ENCODE data around the gene TGM2.
A peak's percentile ranks its signal among the peaks of the same experiment; 100 is the strongest.

TGM2 gene

DNA sequence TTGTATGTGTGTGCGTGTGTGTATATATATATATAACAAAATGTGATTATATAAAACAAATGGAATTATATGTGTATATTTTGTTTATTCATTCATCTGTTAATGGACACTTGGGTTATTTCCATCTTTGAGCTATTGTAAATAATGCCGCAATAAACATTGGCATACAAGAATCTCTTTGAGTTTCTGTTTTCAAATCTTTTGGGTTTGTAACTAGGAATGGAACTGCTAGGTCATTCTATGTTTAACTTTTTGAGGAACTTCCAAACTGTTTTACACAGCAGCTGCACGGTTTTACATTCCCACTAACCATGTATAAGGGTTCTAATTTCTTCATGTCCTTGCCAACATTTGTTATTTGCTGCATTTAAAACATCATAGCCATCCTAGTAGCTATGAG, 39.9 kb upstream of the TGM2 start:
- WGBS (ENCODE audit: extremely low coverage, insufficient coverage, low lambda C conversion rate): no CpG with 5 or more reads among the region's 3 CpGs
- no peaks in the 10 kb centered on the region for H3K79me2 ChIP-seq (ENCODE audit: control insufficient read depth, insufficient read depth, low read length)
- H2BK5ac ChIP-seq (ENCODE audit: low read length): no peak overlapping the region

DNA sequence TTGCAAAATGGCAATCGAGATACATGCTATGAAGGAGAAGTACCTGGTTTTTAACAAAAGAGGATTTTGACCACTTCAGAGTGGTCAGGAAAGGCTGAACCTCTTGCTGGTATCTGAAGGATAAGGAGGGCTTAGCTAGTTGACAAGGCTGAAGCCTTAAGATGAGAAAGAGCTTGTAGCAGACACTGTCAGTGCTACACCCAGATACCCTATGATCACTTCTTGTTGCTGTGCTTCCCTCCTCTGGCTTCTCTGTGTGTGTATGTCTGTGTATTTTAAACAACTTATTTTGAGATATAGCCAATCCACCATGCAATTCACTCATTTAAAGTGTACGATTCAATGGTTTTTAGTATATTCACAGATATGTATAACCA, 38.9 kb upstream of the TGM2 start:
- Histone ChIP-seq H2BK15ac (replicated peaks; ENCODE audit: low read depth) (no peak overlapping the region), H3K18ac (ENCODE audit: low read length) (no peak overlapping the region), H3K27me3 (ENCODE audit: insufficient read depth, low read length, poor library complexity) (no peaks in the 10 kb centered on the region), H3K36me3 (ENCODE audit: control insufficient read depth, insufficient read depth, low read length) (no peaks in the 10 kb centered on the region), H3K23ac (ENCODE audit: low read length) (no peak overlapping the region), H3K4ac (ENCODE audit: low read depth, low read length) (no peak overlapping the region), H4K5ac (ENCODE audit: low read length) (no peak overlapping the region), H3K27ac (ENCODE audit: low read depth, low read length) (no peak overlapping the region), H3K79me2 (ENCODE audit: control insufficient read depth, insufficient read depth, low read length) (no peaks in the 10 kb centered on the region), H3K4me3 (ENCODE audit: low read length) (no peak overlapping the region), H3K4me2 (ENCODE audit: low read length) (no peak overlapping the region), H3K79me1 (ENCODE audit: low read length) (no peaks in the 10 kb centered on the region), H3K56ac (ENCODE audit: low read length) (no peak overlapping the region), H3K9ac (ENCODE audit: low read length) (no peak overlapping the region), H4K8ac (ENCODE audit: low read depth, low read length) (no peak overlapping the region), H2BK5ac (ENCODE audit: low read length) (no peak overlapping the region), H2AK5ac (ENCODE audit: low read length) (no peak overlapping the region), H3K4me1 (ENCODE audit: control insufficient read depth, low read depth, low read length) (no peaks in the 10 kb centered on the region), H2BK120ac (ENCODE audit: low read depth, low read length) (no peak overlapping the region)
- no peak for DNase-seq
- WGBS (ENCODE audit: extremely low coverage, insufficient coverage, low lambda C conversion rate): no CpG with 5 or more reads among the region's 2 CpGs

More for the DNA sequence above, 39.9 kb upstream of the TGM2 start:
- Histone ChIP-seq H3K9ac (ENCODE audit: low read length) (no peak overlapping the region), H3K23ac (ENCODE audit: low read length) (no peak overlapping the region), H3K27ac (ENCODE audit: low read depth, low read length) (no peak overlapping the region), H3K4me1 (ENCODE audit: control insufficient read depth, low read depth, low read length) (no peaks in the 10 kb centered on the region), H3K18ac (ENCODE audit: low read length) (no peak overlapping the region), H3K4me2 (ENCODE audit: low read length) (no peak overlapping the region), H3K56ac (ENCODE audit: low read length) (no peak overlapping the region), H2BK15ac (replicated peaks; ENCODE audit: low read depth) (no peak overlapping the region), H3K4me3 (ENCODE audit: low read length) (no peak overlapping the region), H3K27me3 (ENCODE audit: insufficient read depth, low read length, poor library complexity) (no peaks in the 10 kb centered on the region), H3K4ac (ENCODE audit: low read depth, low read length) (no peak overlapping the region), H2AK5ac (ENCODE audit: low read length) (no peak overlapping the region), H4K5ac (ENCODE audit: low read length) (no peak overlapping the region), H3K79me1 (ENCODE audit: low read length) (no peaks in the 10 kb centered on the region), H3K36me3 (ENCODE audit: control insufficient read depth, insufficient read depth, low read length) (no peaks in the 10 kb centered on the region), H4K8ac (ENCODE audit: low read depth, low read length) (no peak overlapping the region), H2BK120ac (ENCODE audit: low read depth, low read length) (no peak overlapping the region)
- no peak for DNase-seq

DNA sequence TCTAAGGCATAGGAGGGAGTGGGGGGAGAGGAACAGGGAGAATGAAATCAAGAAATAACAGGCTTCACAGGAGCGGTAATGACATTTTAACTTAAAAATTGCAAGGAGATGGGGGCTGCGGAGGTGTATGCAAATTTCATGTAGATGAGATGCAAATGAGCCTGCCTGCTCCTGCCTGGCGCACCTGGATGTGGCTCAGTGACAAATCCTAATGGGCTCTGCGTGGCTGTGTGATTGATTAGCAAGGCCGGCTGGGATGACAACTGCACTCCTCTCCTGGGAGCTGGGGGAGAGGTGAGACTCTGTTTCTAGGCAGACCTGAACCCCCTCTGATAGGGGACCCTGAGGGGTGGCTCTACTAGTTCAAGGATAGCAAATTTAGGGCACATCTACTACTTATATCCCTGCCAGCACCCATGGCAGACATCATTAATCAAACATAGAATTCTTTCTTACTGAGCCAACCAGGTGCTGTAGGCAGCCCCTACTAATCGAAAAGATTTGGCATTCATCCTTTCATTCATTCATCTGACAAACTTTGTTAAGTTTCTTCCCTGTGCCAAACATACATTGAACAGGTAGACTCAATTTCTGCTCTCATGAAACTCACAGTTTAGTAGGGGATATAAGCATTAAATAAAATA, 38.4 kb upstream of the TGM2 start:
- H3K23ac ChIP-seq (ENCODE audit: low read length): no peak overlapping the region
- DNase-seq: no peak
- H3K27ac ChIP-seq (ENCODE audit: low read depth, low read length): no peak overlapping the region
- H2BK5ac ChIP-seq (ENCODE audit: low read length): no peak overlapping the region
- no peak overlapping the region for H3K4ac ChIP-seq (ENCODE audit: low read depth, low read length)
- H2BK120ac ChIP-seq (ENCODE audit: low read depth, low read length): no peak overlapping the region
- H3K56ac ChIP-seq (ENCODE audit: low read length): no peak overlapping the region
- no peak overlapping the region for H2BK15ac ChIP-seq (replicated peaks; ENCODE audit: low read depth)
- no peak overlapping the region for H2AK5ac ChIP-seq (ENCODE audit: low read length)
- H3K18ac ChIP-seq (ENCODE audit: low read length): no peak overlapping the region
- no peak overlapping the region for H3K4me3 ChIP-seq (ENCODE audit: low read length)
- no peaks in the 10 kb centered on the region for H3K79me1 ChIP-seq (ENCODE audit: low read length)
- no peaks in the 10 kb centered on the region for H3K27me3 ChIP-seq (ENCODE audit: insufficient read depth, low read length, poor library complexity)
- no peaks in the 10 kb centered on the region for H3K79me2 ChIP-seq (ENCODE audit: control insufficient read depth, insufficient read depth, low read length)
- H4K5ac ChIP-seq (ENCODE audit: low read length): no peak overlapping the region
- no peak overlapping the region for H4K8ac ChIP-seq (ENCODE audit: low read depth, low read length)
- no peak overlapping the region for H3K9ac ChIP-seq (ENCODE audit: low read length)
- no CpG with 5 or more reads among the region's 6 CpGs for WGBS (ENCODE audit: extremely low coverage, insufficient coverage, low lambda C conversion rate)
- no peaks in the 10 kb centered on the region for H3K36me3 ChIP-seq (ENCODE audit: control insufficient read depth, insufficient read depth, low read length)
- no peak overlapping the region for H3K4me2 ChIP-seq (ENCODE audit: low read length)
- H3K4me1 ChIP-seq (ENCODE audit: control insufficient read depth, low read depth, low read length): no peaks in the 10 kb centered on the region

DNA sequence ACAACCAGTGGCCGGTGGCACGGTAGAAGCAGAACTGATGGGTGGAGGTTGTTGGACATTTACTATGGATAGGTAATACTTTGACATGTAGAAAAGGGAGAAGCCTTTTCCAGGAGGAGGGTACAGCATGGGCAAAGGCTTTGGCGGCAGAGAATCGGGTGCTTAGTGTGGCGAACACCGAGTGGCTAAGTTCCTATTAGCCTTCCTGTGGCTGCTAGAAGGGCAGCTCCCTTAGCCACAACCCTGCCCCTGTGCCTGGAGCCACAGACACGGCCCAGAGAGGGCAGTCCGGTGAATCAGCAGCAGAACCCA, 37.9 kb upstream of the TGM2 start:
- no peak overlapping the region for H3K23ac ChIP-seq (ENCODE audit: low read length)
- H3K4me2 ChIP-seq (ENCODE audit: low read length): no peak overlapping the region
- H2BK5ac ChIP-seq (ENCODE audit: low read length): no peak overlapping the region
- no peaks in the 10 kb centered on the region for H3K27me3 ChIP-seq (ENCODE audit: insufficient read depth, low read length, poor library complexity)
- H2BK120ac ChIP-seq (ENCODE audit: low read depth, low read length): no peak overlapping the region
- no peak overlapping the region for H3K4me3 ChIP-seq (ENCODE audit: low read length)
- no peak overlapping the region for H4K8ac ChIP-seq (ENCODE audit: low read depth, low read length)
- no peaks in the 10 kb centered on the region for H3K79me2 ChIP-seq (ENCODE audit: control insufficient read depth, insufficient read depth, low read length)
- no peak overlapping the region for H3K18ac ChIP-seq (ENCODE audit: low read length)
- H3K79me1 ChIP-seq (ENCODE audit: low read length): no peaks in the 10 kb centered on the region
- no peak overlapping the region for H2BK15ac ChIP-seq (replicated peaks; ENCODE audit: low read depth)
- no peak overlapping the region for H4K5ac ChIP-seq (ENCODE audit: low read length)
- H3K36me3 ChIP-seq (ENCODE audit: control insufficient read depth, insufficient read depth, low read length): no peaks in the 10 kb centered on the region
- no peak overlapping the region for H3K9ac ChIP-seq (ENCODE audit: low read length)
- no peak for DNase-seq
- H2AK5ac ChIP-seq (ENCODE audit: low read length): no peak overlapping the region
- H3K4me1 ChIP-seq (ENCODE audit: control insufficient read depth, low read depth, low read length): no peaks in the 10 kb centered on the region
- H3K56ac ChIP-seq (ENCODE audit: low read length): no peak overlapping the region
- no peak overlapping the region for H3K27ac ChIP-seq (ENCODE audit: low read depth, low read length)
- H3K4ac ChIP-seq (ENCODE audit: low read depth, low read length): no peak overlapping the region
- WGBS (ENCODE audit: extremely low coverage, insufficient coverage, low lambda C conversion rate): no CpG with 5 or more reads among the region's 8 CpGs

DNA sequence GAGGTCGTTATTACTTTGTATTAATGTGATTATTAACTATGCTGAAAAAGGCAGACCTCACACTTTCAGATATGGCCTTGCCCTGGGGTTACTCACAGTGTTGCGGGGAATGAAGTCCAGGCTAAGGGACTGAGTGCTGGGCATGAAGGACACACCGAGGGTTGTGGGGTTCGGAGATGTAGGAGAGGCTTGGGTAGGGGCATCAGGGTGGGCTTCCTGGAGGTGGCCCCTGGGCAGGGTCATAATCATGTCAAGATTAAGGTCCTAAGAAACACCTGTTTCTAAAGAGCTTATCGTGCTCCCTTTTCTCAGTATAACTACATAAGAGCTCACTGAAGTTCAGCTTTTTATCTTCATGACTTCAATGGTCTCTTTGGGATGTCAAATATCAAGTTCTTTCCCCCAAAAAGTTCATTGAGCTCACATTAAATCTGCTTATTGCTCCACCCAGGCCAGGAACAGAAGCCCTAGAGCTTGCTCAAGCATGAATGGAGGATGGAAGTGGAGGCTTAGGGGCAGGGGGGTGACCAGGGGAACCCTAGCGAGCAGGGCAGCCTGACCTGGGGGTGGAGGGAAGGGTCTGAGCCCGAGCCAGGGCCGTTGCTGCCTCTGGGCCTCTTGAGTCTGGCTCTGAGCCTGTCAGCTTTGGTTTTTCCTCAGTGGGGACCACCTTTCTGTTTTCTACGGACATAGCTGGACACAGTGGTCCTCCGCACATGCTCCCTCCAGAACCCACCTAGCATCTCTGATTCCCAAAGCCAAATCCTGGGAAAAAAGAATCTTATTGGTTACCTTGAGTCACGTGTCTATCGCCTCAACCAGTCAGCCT, 37.3 kb upstream of the TGM2 start:
- H3K9ac ChIP-seq (ENCODE audit: low read length): no peak overlapping the region
- no peak overlapping the region for H3K23ac ChIP-seq (ENCODE audit: low read length)
- H2BK120ac ChIP-seq (ENCODE audit: low read depth, low read length): no peak overlapping the region
- H3K79me2 ChIP-seq (ENCODE audit: control insufficient read depth, insufficient read depth, low read length): no peaks in the 10 kb centered on the region
- H3K4me3 ChIP-seq (ENCODE audit: low read length): no peak overlapping the region
- no peak overlapping the region for H3K18ac ChIP-seq (ENCODE audit: low read length)
- no peak for DNase-seq
- no peak overlapping the region for H2AK5ac ChIP-seq (ENCODE audit: low read length)
- H3K79me1 ChIP-seq (ENCODE audit: low read length): no peaks in the 10 kb centered on the region
- H2BK5ac ChIP-seq (ENCODE audit: low read length): no peak overlapping the region
- no CpG with 5 or more reads among the region's 12 CpGs for WGBS (ENCODE audit: extremely low coverage, insufficient coverage, low lambda C conversion rate)
- no peak overlapping the region for H4K8ac ChIP-seq (ENCODE audit: low read depth, low read length)
- no peaks in the 10 kb centered on the region for H3K36me3 ChIP-seq (ENCODE audit: control insufficient read depth, insufficient read depth, low read length)
- no peak overlapping the region for H3K27ac ChIP-seq (ENCODE audit: low read depth, low read length)
- H3K4me2 ChIP-seq (ENCODE audit: low read length): no peak overlapping the region
- no peaks in the 10 kb centered on the region for H3K27me3 ChIP-seq (ENCODE audit: insufficient read depth, low read length, poor library complexity)
- H3K56ac ChIP-seq (ENCODE audit: low read length): no peak overlapping the region
- no peak overlapping the region for H3K4ac ChIP-seq (ENCODE audit: low read depth, low read length)
- no peak overlapping the region for H2BK15ac ChIP-seq (replicated peaks; ENCODE audit: low read depth)
- no peak overlapping the region for H4K5ac ChIP-seq (ENCODE audit: low read length)
- H3K4me1 ChIP-seq (ENCODE audit: control insufficient read depth, low read depth, low read length): no peaks in the 10 kb centered on the region

DNA sequence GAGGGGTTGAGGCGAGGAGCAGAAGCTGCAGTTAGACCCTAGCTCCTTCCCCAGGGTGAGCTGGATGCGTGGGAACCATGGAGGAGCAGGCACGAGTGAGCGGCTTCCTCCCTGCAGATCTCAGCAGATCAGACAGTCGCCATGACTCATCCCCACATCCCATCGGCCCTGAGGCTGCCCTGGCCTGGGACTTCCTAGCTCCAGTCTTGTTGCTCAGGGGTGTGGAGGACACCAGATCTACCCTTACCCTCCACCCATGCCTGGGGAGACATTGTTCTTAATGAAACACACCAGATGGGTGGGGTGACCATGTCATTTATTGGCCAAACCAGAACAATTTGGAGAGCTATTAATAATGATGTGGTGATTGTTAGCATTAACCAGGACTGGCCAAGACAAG, 36.3 kb upstream of the TGM2 start:
- Histone ChIP-seq H4K5ac (ENCODE audit: low read length) (no peak overlapping the region), H3K56ac (ENCODE audit: low read length) (no peak overlapping the region), H2BK15ac (replicated peaks; ENCODE audit: low read depth) (no peak overlapping the region), H2AK5ac (ENCODE audit: low read length) (no peak overlapping the region), H3K4me2 (ENCODE audit: low read length) (no peak overlapping the region), H4K8ac (ENCODE audit: low read depth, low read length) (no peak overlapping the region), H3K4ac (ENCODE audit: low read depth, low read length) (no peak overlapping the region), H2BK5ac (ENCODE audit: low read length) (no peak overlapping the region), H3K23ac (ENCODE audit: low read length) (no peak overlapping the region), H3K27me3 (ENCODE audit: insufficient read depth, low read length, poor library complexity) (no peaks in the 10 kb centered on the region), H3K18ac (ENCODE audit: low read length) (no peak overlapping the region), H3K4me3 (ENCODE audit: low read length) (no peak overlapping the region), H3K4me1 (ENCODE audit: control insufficient read depth, low read depth, low read length) (no peaks in the 10 kb centered on the region), H3K79me2 (ENCODE audit: control insufficient read depth, insufficient read depth, low read length) (no peaks in the 10 kb centered on the region), H3K9ac (ENCODE audit: low read length) (no peak overlapping the region), H2BK120ac (ENCODE audit: low read depth, low read length) (no peak overlapping the region), H3K79me1 (ENCODE audit: low read length) (no peaks in the 10 kb centered on the region), H3K36me3 (ENCODE audit: control insufficient read depth, insufficient read depth, low read length) (no peaks in the 10 kb centered on the region), H3K27ac (ENCODE audit: low read depth, low read length) (no peak overlapping the region)
- no CpG with 5 or more reads among the region's 6 CpGs for WGBS (ENCODE audit: extremely low coverage, insufficient coverage, low lambda C conversion rate)
- DNase-seq: peak; percentile 41

Measured in mesendoderm (in vitro differentiated cells).